ENCODE results near the gene CCDC69. TPM values are rescaled to one million over a fixed set of nuclear protein-coding genes. Genes with fewer than 3 reads are reported as not detected.
"Not testable (repeated sequence)": the region's sequence is repeated elsewhere in the genome, so short reads cannot be mapped to it uniquely, and the experiment has no call there.

The CCDC69 gene
- total RNA-seq, 2 donors from 2014 or later, result 27.4 to 40.1 TPM

DNA sequence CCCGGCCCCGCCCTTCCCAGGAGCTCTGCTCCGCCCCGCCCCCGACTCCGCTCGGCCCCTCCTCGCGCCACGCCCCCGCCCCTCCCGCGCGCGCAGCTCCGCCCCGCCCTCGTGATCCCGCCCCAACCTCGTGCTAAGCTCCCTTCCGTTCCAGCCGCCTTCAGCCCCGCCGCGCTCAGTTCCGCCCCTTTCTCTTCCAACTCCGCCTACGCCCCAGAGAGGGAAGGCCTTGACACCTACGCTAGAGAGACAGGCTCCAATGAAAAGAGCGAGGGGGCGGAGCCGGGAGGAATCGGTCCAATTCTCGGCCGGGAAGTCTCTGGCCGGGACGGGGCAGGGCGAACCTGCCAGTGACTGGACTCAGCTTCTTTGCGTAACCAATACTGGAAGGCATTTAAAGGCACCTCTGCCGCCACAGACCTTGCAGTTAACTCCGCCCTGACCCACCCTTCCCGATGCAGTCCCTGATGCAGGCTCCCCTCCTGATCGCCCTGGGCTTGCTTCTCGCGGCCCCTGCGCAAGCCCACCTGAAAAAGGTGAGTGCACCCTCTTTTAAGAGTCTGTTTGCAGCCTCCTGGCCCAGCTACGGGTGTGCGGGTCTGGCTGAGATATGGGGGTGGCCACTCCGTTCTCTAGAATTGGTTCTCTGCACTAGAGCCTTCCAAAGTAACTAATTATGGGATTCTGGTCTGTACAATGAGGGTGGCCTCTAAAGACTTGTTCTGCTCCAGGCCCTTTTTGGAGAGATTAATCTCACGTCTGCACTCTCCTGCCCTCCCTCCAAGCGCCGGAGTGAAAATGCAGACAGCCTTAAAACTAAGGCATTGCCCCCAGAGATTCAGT lies 29.1 kb upstream of the CCDC69 start, which contains the start of gene GM2A:
GM2A (plus strand) TSS at position 424 of the 843 bp plus-strand sequence; CDS start at position 456, 32 bp downstream.
- peak; percentile 88 for ATAC-seq (replicated peaks)
- Mint-ChIP-seq H3K27me3 (no peaks in the 10 kb centered on the region), H3K9me3 (no peaks in the 10 kb centered on the region), H3K27ac (peak within 1 kb of the TSS; percentile 89), H3K36me3 (ENCODE audit: low read depth) (no peaks in the 10 kb centered on the region), H3K4me1 (peaks cover 32% of the 10 kb centered on the region), H3K4me3 (peak within 1 kb of the TSS; percentile 81)

GRCh38 chr5:151251621-151252020 lies 27.7 kb upstream of the CCDC69 start:
- Mint-ChIP-seq H3K27ac (peak overlapping the region; percentile 97), H3K27me3 (no peaks in the 10 kb centered on the region), H3K4me1 (peaks cover 29% of the 10 kb centered on the region), H3K36me3 (ENCODE audit: low read depth) (no peaks in the 10 kb centered on the region), H3K4me3 (peak overlapping the region; percentile 81), H3K9me3 (no peaks in the 10 kb centered on the region)
- ATAC-seq (replicated peaks), result no peak

DNA sequence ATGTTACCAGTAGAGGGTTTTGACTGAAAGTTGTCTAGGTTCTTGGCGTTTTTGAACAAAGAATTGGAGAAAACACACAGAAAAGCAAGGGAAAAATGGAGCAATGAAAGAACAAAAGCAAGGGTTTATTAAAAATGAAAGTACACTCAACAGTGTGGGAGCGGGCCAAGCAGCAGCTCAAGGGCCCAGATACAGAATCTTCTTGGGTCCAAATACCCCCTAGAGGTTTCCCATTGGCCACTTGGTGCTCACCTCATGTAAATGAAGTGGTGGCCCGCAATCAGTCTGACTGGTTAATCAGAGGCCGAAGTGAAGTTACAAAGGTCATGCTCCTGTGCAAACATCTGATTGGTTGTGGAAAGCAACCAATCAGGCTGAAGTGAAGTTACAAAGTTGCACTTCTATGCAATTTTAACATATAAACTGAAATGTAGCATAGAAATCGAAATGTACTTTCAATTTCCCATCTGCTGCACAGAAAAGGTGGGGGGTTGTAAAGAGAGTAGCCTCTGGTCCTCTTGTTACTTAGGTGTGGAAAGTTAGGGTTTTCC lies 27.2 kb upstream of the CCDC69 start:
- Mint-ChIP-seq H3K4me1 (peaks cover 28% of the 10 kb centered on the region), H3K36me3 (ENCODE audit: low read depth) (no peaks in the 10 kb centered on the region), H3K9me3 (no peaks in the 10 kb centered on the region), H3K27ac (peak overlapping the region; percentile 97), H3K27me3 (no peaks in the 10 kb centered on the region), H3K4me3 (peak overlapping the region; percentile 81)
- ATAC-seq (replicated peaks), result peak; percentile 60

DNA sequence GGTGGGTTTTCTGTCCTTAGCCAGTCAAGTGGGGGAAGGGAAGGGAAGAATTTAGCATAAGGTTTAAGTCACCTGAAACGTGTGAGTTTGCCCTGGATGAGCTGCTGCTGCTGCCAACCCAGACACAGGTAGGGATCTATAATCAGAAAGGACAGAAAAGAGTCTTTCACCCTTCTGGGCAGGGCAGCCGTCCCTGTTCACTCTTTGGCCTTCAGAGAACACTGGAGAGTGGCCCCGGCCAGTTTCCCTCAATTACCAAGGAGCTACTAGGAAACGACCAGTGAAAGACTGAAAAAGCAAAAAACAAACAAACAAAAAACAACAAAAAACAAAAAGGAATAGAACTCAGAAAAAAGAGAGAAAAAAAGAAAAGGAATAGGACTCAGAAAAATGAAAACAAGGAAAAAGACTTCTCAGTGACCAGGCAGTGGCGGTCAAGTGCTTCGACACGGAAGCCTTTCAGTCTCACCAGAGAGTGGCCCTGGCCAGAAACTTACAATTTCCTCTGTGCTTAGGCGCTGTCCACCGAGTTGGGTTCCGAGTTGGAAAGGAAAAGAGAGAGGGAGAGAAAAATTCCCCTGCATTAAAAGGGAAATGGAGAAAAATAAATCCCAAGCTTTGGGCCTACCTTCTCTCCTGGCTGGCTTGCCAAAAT lies 26.6 kb upstream of the CCDC69 start:
- Mint-ChIP-seq H3K36me3 (ENCODE audit: low read depth) (no peaks in the 10 kb centered on the region), H3K27ac (peak overlapping the region; percentile 97), H3K27me3 (no peaks in the 10 kb centered on the region), H3K4me3 (peak overlapping the region; percentile 81), H3K4me1 (peaks cover 23% of the 10 kb centered on the region), H3K9me3 (no peaks in the 10 kb centered on the region)
- no peak for ATAC-seq (replicated peaks)

GRCh38 chr5:151249281-151249680 lies 25.4 kb upstream of the CCDC69 start:
- peak overlapping the region; percentile 15 for H3K27ac Mint-ChIP-seq
- ATAC-seq (replicated peaks), result no peak
- no peaks in the 10 kb centered on the region for H3K36me3 Mint-ChIP-seq (ENCODE audit: low read depth)
- no peaks in the 10 kb centered on the region for H3K27me3 Mint-ChIP-seq
- no peak overlapping the region for H3K4me3 Mint-ChIP-seq
- H3K9me3 Mint-ChIP-seq, result no peaks in the 10 kb centered on the region
- H3K4me1 Mint-ChIP-seq, result peaks cover 27% of the 10 kb centered on the region

GRCh38 chr5:151248651-151249050 lies 24.8 kb upstream of the CCDC69 start:
- no peak overlapping the region for H3K4me3 Mint-ChIP-seq
- H3K27ac Mint-ChIP-seq, result no peak overlapping the region
- no peaks in the 10 kb centered on the region for H3K27me3 Mint-ChIP-seq
- peaks cover 29% of the 10 kb centered on the region for H3K4me1 Mint-ChIP-seq
- no peaks in the 10 kb centered on the region for H3K9me3 Mint-ChIP-seq
- H3K36me3 Mint-ChIP-seq (ENCODE audit: low read depth), result no peaks in the 10 kb centered on the region
- ATAC-seq (replicated peaks), result no peak

GRCh38 chr5:151245680-151246219 lies 21.9 kb upstream of the CCDC69 start:
- no peak overlapping the region for H3K4me3 Mint-ChIP-seq
- no peaks in the 10 kb centered on the region for H3K36me3 Mint-ChIP-seq (ENCODE audit: low read depth)
- no peaks in the 10 kb centered on the region for H3K27me3 Mint-ChIP-seq
- no peaks in the 10 kb centered on the region for H3K9me3 Mint-ChIP-seq
- peaks cover 25% of the 10 kb centered on the region for H3K4me1 Mint-ChIP-seq
- no peak for ATAC-seq (replicated peaks)
- no peak overlapping the region for H3K27ac Mint-ChIP-seq

DNA sequence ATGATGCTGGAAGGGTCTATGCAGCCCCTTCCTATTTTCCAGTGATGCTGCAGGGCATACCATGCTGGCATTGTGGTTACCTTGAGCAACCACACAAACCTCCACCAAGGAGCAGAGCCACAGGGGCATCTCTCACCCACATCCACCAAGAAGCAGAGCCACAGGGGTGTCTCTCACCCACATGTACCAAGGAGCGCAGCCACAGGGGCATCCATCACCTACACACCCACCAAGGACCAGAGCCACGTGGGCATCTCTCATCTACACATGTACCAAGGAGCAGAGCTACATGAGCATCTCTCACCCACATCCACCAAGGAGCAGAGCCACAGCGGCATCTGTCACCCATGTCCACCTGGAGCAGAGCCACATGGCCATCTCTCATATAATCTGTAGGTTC lies 20.3 kb upstream of the CCDC69 start:
- no peaks in the 10 kb centered on the region for H3K36me3 Mint-ChIP-seq (ENCODE audit: low read depth)
- peak overlapping the region; percentile 75 for H3K27ac Mint-ChIP-seq
- H3K27me3 Mint-ChIP-seq, result no peaks in the 10 kb centered on the region
- H3K9me3 Mint-ChIP-seq, result no peaks in the 10 kb centered on the region
- ATAC-seq (replicated peaks), result peak; percentile 51
- H3K4me3 Mint-ChIP-seq, result peak overlapping the region; percentile 44
- peaks cover 17% of the 10 kb centered on the region for H3K4me1 Mint-ChIP-seq

DNA sequence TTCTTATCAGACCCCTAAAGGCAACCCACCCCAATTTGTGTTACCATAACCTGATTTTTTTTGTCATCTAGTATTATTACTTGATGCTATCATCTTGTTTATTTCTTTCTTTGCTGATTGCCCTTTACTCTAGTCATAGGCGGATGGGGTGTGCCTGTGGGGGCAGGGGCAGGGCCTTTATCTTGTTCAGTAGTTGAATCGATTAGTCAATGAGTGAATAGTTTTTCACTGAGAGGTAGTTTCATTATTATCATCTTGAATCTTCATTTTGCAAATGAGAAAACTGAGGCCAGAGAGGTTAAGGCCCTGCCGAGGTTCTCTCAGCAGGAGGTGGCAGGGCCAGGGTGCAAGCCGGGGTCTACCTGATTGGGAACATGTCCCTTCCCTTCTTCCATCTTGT lies 19.7 kb upstream of the CCDC69 start:
- Mint-ChIP-seq H3K27ac (peak overlapping the region; percentile 75), H3K36me3 (ENCODE audit: low read depth) (no peaks in the 10 kb centered on the region), H3K27me3 (no peaks in the 10 kb centered on the region), H3K4me3 (peak overlapping the region; percentile 44), H3K4me1 (peaks cover 17% of the 10 kb centered on the region), H3K9me3 (no peaks in the 10 kb centered on the region)
- ATAC-seq (replicated peaks), result peak; percentile 92

- no peaks in the 10 kb centered on the region for H3K36me3 Mint-ChIP-seq (ENCODE audit: low read depth)
- ATAC-seq (replicated peaks), result no peak
- peaks cover 17% of the 10 kb centered on the region for H3K4me1 Mint-ChIP-seq
- H3K9me3 Mint-ChIP-seq, result no peaks in the 10 kb centered on the region
- H3K4me3 Mint-ChIP-seq, result peak overlapping the region; percentile 44
- H3K27ac Mint-ChIP-seq, result peak overlapping the region; percentile 75
- H3K27me3 Mint-ChIP-seq, result no peaks in the 10 kb centered on the region
Measured at GRCh38 chr5:151243127-151243526, 19.2 kb upstream of the CCDC69 start.

DNA sequence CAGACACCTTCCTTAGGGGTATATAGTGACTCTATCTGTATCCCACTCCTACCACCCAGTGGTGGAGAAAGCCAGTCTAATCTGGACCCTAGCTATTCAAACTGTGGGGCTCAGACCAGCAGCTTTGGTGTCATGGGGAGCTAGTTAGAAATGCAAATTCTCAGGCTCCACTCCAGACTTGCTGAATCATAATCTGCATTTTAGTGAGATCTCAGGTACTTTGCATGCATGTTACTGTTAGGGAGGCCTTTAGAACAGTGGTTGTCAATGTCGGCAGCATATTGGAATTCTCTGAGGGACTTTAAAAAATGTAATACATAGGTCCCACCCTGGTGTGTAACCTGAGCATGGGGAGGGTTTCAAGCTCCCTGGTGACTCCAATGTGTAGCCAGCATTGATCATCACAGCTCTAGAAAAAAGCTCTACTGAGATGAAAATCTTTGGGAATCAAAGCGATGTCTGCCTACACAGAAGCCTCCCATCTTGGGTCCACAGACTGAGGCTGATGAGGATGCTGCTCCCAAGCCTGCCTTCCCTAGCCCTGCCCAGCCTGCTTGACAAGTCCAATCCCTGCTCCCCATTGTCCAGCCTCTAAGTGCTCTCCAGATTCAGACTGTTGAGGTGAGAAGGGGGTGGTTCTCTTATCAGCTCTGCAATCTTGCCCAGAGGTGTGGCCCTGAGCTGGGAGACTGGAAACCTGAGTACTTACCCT lies 17.2 kb upstream of the CCDC69 start:
- ATAC-seq (replicated peaks), result no peak
- peaks cover 17% of the 10 kb centered on the region for H3K4me1 Mint-ChIP-seq

GRCh38 chr5:151240268-151240835 lies 16.5 kb upstream of the CCDC69 start:
- peaks cover 17% of the 10 kb centered on the region for H3K4me1 Mint-ChIP-seq
- H3K4me3 Mint-ChIP-seq, result not testable (repeated sequence)

More for the DNA sequence above, 17.2 kb upstream of the CCDC69 start:
- H3K9me3 Mint-ChIP-seq, result no peaks in the 10 kb centered on the region
- no peaks in the 10 kb centered on the region for H3K27me3 Mint-ChIP-seq
- H3K4me3 Mint-ChIP-seq, result no peak overlapping the region
- H3K27ac Mint-ChIP-seq, result no peak overlapping the region
- no peaks in the 10 kb centered on the region for H3K36me3 Mint-ChIP-seq (ENCODE audit: low read depth)

DNA sequence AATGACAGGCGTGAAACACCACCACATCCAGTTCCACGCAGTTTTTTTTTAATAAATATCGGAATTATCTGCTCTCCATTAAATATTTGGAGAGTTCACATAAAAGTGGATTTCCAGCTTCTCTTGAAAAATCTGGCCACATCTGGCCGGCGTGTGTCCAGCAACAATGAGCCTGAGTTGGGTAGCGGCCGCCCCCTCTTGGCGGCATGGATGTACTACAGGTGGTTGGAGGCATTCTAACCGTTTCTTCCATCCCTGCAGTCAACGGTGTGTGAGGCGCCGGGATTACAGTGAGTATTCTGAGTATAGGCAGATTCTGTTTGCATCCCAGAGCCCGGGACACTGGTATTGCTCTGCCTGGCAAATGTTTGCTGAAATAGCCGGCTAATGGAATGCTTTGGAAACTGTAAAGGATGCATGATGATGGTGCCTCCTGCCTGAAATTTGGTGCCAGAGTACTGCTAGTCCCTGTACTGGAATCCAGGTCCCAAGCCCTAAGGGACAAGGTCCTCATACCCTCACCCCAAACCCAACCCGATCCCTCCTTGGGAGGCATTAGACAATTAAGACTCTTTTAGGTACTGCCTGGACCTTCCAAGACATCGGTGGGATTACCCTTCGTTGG lies 15.5 kb upstream of the CCDC69 start:
- Mint-ChIP-seq H3K27ac (no peak overlapping the region), H3K27me3 (no peaks in the 10 kb centered on the region), H3K36me3 (ENCODE audit: low read depth) (no peaks in the 10 kb centered on the region), H3K4me1 (peaks cover 19% of the 10 kb centered on the region), H3K9me3 (no peaks in the 10 kb centered on the region), H3K4me3 (no peak overlapping the region)
- ATAC-seq (replicated peaks), result no peak

More at GRCh38 chr5:151240268-151240835, 16.5 kb upstream of the CCDC69 start:
- ATAC-seq (replicated peaks); H3K27me3 Mint-ChIP-seq; H3K9me3 Mint-ChIP-seq; H3K36me3 Mint-ChIP-seq (ENCODE audit: low read depth): not testable (repeated sequence)
- peak overlapping the region; percentile 33 for H3K27ac Mint-ChIP-seq
